ENCODE results near the gene CCNK.

Gene CCNK

DNA sequence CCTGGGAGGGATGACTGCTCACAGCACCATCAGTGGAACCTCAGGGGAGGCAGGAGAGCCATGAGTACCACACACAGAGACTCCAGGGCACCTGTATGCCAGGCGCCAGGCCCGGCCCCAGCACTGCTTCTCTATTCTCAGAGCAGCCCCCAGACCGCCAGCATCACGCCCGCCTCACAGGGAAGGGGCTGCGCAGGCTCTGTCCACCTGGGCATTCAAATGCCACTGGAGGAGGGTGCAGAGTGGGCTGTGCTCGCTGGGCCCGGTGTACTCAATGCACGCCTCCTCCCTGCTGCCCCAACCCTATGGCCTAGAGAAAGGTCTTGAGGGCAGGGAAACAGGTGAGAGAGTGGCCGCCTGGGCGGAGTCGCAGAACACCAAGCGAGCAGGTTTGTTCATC, 79.2 kb downstream of the CCNK start:
- Histone ChIP-seq H3K9me3 (ENCODE audit: insufficient read depth, low read depth, low read length) (no peaks in the 10 kb centered on the region), H3K4me3 (ENCODE audit: low read length, poor library complexity, severe bottlenecking) (no peak overlapping the region), H3F3A (ENCODE audit: low read depth) (no peaks in the 10 kb centered on the region), H4K20me1 (ENCODE audit: insufficient read depth, low read length, poor library complexity, severe bottlenecking) (no peaks in the 10 kb centered on the region), H3K4me1 (ENCODE audit: insufficient read depth, low read length, poor library complexity, severe bottlenecking) (no peaks in the 10 kb centered on the region), H3K9ac (ENCODE audit: low read depth, low read length, poor library complexity, severe bottlenecking) (no peak overlapping the region), H3K79me2 (ENCODE audit: insufficient read depth, low read length) (peaks cover 35% of the 10 kb centered on the region; the same call in 1 of the 2 replicates), H3K36me3 (ENCODE audit: insufficient read depth, low read length) (no peaks in the 10 kb centered on the region), H3K27me3 (ENCODE audit: insufficient read depth, low read length, poor library complexity, severe bottlenecking) (no peaks in the 10 kb centered on the region), H2AFZ (ENCODE audit: low read length) (no peak overlapping the region), H3K4me2 (ENCODE audit: low read depth, low read length, poor library complexity, severe bottlenecking) (no peak overlapping the region), H3K9me2 (replicated peaks; ENCODE audit: low read depth, low read length) (no peaks in the 10 kb centered on the region)
- TF ChIP-seq, protein P1, sequence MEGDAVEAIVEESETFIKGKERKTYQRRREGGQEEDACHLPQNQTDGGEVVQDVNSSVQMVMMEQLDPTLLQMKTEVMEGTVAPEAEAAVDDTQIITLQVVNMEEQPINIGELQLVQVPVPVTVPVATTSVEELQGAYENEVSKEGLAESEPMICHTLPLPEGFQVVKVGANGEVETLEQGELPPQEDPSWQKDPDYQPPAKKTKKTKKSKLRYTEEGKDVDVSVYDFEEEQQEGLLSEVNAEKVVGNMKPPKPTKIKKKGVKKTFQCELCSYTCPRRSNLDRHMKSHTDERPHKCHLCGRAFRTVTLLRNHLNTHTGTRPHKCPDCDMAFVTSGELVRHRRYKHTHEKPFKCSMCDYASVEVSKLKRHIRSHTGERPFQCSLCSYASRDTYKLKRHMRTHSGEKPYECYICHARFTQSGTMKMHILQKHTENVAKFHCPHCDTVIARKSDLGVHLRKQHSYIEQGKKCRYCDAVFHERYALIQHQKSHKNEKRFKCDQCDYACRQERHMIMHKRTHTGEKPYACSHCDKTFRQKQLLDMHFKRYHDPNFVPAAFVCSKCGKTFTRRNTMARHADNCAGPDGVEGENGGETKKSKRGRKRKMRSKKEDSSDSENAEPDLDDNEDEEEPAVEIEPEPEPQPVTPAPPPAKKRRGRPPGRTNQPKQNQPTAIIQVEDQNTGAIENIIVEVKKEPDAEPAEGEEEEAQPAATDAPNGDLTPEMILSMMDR (conservative IDR thresholded peaks at IDR 0.05; ENCODE audit: low read length) = no peak
- TF ChIP-seq EZH2phosphoT487 (IDR thresholded peaks at IDR 0.05; ENCODE audit: borderline replicate concordance) = no peak

DNA sequence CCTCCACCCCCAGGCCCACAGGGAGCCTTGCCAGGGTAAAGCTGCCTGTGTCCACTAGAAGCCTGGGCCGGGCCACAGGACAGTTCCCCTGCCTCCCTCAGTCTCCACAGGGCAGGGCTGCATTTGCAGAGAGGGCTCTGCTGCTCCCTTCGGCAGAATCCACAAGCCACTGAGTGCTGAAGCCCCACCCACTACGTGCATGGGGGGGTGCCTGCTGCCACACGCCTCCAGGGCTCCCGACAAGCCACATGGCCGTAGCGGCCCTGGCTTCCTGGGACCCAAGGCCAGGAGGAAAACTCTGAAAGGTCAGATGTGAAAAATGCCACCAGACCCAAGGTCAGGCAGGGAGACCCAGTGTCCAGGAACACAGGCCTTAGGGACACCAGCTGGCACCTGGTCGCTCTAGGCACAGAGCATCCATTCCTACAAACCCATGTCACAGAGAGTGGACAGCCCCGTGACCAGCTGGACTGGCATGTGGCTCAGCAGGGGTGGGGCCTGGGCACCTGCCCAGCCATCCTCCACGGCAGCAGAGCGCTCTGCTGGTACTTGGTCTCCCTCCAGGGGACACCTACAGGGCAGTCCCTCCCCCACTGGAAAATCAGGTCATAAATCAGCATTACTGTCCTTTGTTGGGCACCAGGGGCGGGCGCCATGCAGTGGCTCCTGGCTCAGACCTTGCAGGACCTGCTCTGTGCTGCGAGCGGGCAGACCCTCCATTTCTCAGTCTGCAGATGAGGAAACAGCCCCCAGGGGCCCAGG, 79.9 kb downstream of the CCNK start:
- no peaks in the 10 kb centered on the region for H3K9me3 ChIP-seq (ENCODE audit: insufficient read depth, low read depth, low read length)
- no peaks in the 10 kb centered on the region for H3K36me3 ChIP-seq (ENCODE audit: insufficient read depth, low read length)
- no peak overlapping the region for H2AFZ ChIP-seq (ENCODE audit: low read length)
- H4K20me1 ChIP-seq (ENCODE audit: insufficient read depth, low read length, poor library complexity, severe bottlenecking) = no peaks in the 10 kb centered on the region
- no peak overlapping the region for H3K4me3 ChIP-seq (ENCODE audit: low read length, poor library complexity, severe bottlenecking)
- H3F3A ChIP-seq (ENCODE audit: low read depth) = no peaks in the 10 kb centered on the region
- TF ChIP-seq, protein P1 (conservative IDR thresholded peaks at IDR 0.05; ENCODE audit: low read length) = no peak
- TF ChIP-seq EZH2phosphoT487 (IDR thresholded peaks at IDR 0.05; ENCODE audit: borderline replicate concordance) = no peak
- H3K4me1 ChIP-seq (ENCODE audit: insufficient read depth, low read length, poor library complexity, severe bottlenecking) = no peaks in the 10 kb centered on the region
- H3K4me2 ChIP-seq (ENCODE audit: low read depth, low read length, poor library complexity, severe bottlenecking) = no peak overlapping the region
- no peaks in the 10 kb centered on the region for H3K9me2 ChIP-seq (replicated peaks; ENCODE audit: low read depth, low read length)
- H3K79me2 ChIP-seq (ENCODE audit: insufficient read depth, low read length) = peaks cover 42% of the 10 kb centered on the region; the same call in 1 of the 2 replicates
- H3K27me3 ChIP-seq (ENCODE audit: insufficient read depth, low read length, poor library complexity, severe bottlenecking) = no peaks in the 10 kb centered on the region
- no peak overlapping the region for H3K9ac ChIP-seq (ENCODE audit: low read depth, low read length, poor library complexity, severe bottlenecking)

DNA sequence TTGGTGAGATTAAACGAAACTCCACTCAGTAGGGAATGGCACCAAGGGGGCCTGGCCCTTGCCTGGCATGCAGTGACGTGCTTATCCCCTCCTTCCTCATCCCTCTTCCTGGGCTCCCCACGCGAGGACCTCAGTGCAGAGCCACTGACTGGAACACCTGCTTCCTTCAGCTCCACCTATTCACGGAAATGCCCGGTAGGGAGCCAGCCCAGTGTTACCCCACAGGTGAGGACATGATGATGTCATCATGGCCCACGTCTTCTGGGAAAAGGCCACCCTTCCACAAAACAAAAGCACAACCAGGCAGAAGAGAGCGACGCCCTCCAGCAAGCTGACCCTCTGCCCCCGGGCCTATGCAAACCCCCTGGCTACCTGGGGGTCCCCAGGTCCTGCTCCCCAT, 80.7 kb downstream of the CCNK start:
- Histone ChIP-seq H3K9me2 (replicated peaks; ENCODE audit: low read depth, low read length) (no peaks in the 10 kb centered on the region), H3K4me3 (ENCODE audit: low read length, poor library complexity, severe bottlenecking) (no peak overlapping the region), H3K4me2 (ENCODE audit: low read depth, low read length, poor library complexity, severe bottlenecking) (no peak overlapping the region), H3K9me3 (ENCODE audit: insufficient read depth, low read depth, low read length) (no peaks in the 10 kb centered on the region), H2AFZ (ENCODE audit: low read length) (no peak overlapping the region), H4K20me1 (ENCODE audit: insufficient read depth, low read length, poor library complexity, severe bottlenecking) (no peaks in the 10 kb centered on the region), H3F3A (ENCODE audit: low read depth) (no peaks in the 10 kb centered on the region), H3K4me1 (ENCODE audit: insufficient read depth, low read length, poor library complexity, severe bottlenecking) (no peaks in the 10 kb centered on the region), H3K79me2 (ENCODE audit: insufficient read depth, low read length) (peaks cover 50% of the 10 kb centered on the region; the same call in 1 of the 2 replicates), H3K9ac (ENCODE audit: low read depth, low read length, poor library complexity, severe bottlenecking) (no peak overlapping the region), H3K36me3 (ENCODE audit: insufficient read depth, low read length) (no peaks in the 10 kb centered on the region), H3K27me3 (ENCODE audit: insufficient read depth, low read length, poor library complexity, severe bottlenecking) (no peaks in the 10 kb centered on the region)
- TF ChIP-seq EZH2phosphoT487 (IDR thresholded peaks at IDR 0.05; ENCODE audit: borderline replicate concordance) = no peak
- TF ChIP-seq, protein P1 (conservative IDR thresholded peaks at IDR 0.05; ENCODE audit: low read length) = no peak

Measured in Loucy (cell line).